Uterus (tissue), 2 donors: ENCODE measurements around the gene N4BP3.

ENCODE experiments used
- POLR2A ChIP-seq, 2 donors: fragments of 450-650 bp; IDR thresholded peaks; one replicate each; pipeline ENCODE4 v1.6.1; 2016; ENCODE audit warnings: antibody characterized with exemption in 2 of 2, mild to moderate bottlenecking in 1 of 2, moderate library complexity in 1 of 2
- TF ChIP-seq, protein P1 (sequence below), 4 experiments: fragments of 200-600 bp in 2 of 4; fragments of 450-650 bp in 2 of 4; sonication (generic) in 2 of 4; IDR thresholded peaks; one replicate each; pipeline ENCODE4 v1.5.1; 2016 to 2019; ENCODE audit warnings: antibody characterized with exemption in 4 of 4, mild to moderate bottlenecking in 2 of 4, moderate library complexity in 1 of 4

DNA sequence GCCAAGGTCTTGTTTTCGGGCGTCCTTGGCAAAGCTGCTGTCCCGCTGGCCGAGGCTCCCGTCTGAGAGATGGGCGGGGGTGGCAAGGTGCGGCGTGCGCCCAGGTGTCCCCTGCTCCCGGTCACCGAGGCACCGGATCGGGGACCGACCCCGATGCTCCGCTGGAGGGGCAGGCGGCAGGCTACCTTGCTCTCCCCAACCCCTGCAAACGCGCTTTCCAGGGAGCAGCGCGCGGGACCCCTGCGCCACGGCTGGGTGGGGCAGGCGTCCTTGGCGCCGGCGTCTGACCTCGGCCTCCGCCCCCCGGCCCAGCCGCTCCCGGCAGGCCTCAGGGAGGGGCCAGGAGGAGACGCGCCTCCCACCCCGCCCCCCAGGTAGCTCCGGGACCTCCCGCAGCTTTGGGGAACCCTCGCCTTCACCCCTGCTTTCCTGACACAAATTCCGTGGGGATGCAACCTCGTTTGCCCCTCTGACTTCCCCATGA, 551 bp downstream of the N4BP3 start:
- TF ChIP-seq, protein P1, sequence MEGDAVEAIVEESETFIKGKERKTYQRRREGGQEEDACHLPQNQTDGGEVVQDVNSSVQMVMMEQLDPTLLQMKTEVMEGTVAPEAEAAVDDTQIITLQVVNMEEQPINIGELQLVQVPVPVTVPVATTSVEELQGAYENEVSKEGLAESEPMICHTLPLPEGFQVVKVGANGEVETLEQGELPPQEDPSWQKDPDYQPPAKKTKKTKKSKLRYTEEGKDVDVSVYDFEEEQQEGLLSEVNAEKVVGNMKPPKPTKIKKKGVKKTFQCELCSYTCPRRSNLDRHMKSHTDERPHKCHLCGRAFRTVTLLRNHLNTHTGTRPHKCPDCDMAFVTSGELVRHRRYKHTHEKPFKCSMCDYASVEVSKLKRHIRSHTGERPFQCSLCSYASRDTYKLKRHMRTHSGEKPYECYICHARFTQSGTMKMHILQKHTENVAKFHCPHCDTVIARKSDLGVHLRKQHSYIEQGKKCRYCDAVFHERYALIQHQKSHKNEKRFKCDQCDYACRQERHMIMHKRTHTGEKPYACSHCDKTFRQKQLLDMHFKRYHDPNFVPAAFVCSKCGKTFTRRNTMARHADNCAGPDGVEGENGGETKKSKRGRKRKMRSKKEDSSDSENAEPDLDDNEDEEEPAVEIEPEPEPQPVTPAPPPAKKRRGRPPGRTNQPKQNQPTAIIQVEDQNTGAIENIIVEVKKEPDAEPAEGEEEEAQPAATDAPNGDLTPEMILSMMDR (IDR thresholded peaks at IDR 0.05): no peak
- no peak for TF ChIP-seq POLR2A (IDR thresholded peaks at IDR 0.05)
